ENCODE data around the gene DNAH8. TPM values are rescaled to one million over a fixed set of nuclear protein-coding genes. Genes with fewer than 3 reads are reported as not detected.

The DNAH8 gene
- total and polyA plus RNA-seq, 2 experiments from 2014 or later = 0.03 to 0.15 TPM

GRCh38 chr6:38938741-38939140 is 223.6 kb downstream of the DNAH8 start:
- no peak for TF ChIP-seq CTCF (IDR thresholded peaks at IDR 0.05; ENCODE audit: poor library complexity)
- no peak for TF ChIP-seq EZH2 (IDR thresholded peaks at IDR 0.05; ENCODE audit: borderline replicate concordance)
- TF ChIP-seq EZH2phosphoT487 (IDR thresholded peaks at IDR 0.05; ENCODE audit: low read depth, severe bottlenecking, unreplicated experiment) = no peak
- H3K4me1 ChIP-seq (ENCODE audit: insufficient read depth) = no peaks in the 10 kb centered on the region
- H3K79me2 ChIP-seq = no peaks in the 10 kb centered on the region
- H3K36me3 ChIP-seq (replicated peaks; ENCODE audit: insufficient read depth, low read depth) = no peaks in the 10 kb centered on the region
- no peaks in the 10 kb centered on the region for H4K20me1 ChIP-seq (ENCODE audit: insufficient read depth, poor library complexity, severe bottlenecking)
- no peak overlapping the region for H2AFZ ChIP-seq
- no peak for DNase-seq (ENCODE audit: low spot score)
- no peak overlapping the region for H3K27ac ChIP-seq
- H3K9me2 ChIP-seq (replicated peaks; ENCODE audit: insufficient read depth) = no peaks in the 10 kb centered on the region
- WGBS (ENCODE audit: low lambda C conversion rate, missing lambda C conversion rate) = 97% methylated on average over 3 of the region's 3 CpGs
- H3K9me3 ChIP-seq (ENCODE audit: low read depth) = no peaks in the 10 kb centered on the region
- no peak overlapping the region for H3K4me3 ChIP-seq
- H3K27me3 ChIP-seq = peaks cover 7% of the 10 kb centered on the region
- no peak overlapping the region for H3K4me2 ChIP-seq

GRCh38 chr6:38942442-38942841 is 227.3 kb downstream of the DNAH8 start:
- no peaks in the 10 kb centered on the region for H3K4me1 ChIP-seq (ENCODE audit: insufficient read depth)
- no peak overlapping the region for H3K4me3 ChIP-seq
- peaks cover 7% of the 10 kb centered on the region for H3K27me3 ChIP-seq
- no peak overlapping the region for H3K27ac ChIP-seq
- H3K9me3 ChIP-seq (ENCODE audit: low read depth) = no peaks in the 10 kb centered on the region
- DNase-seq (ENCODE audit: low spot score) = no peak
- H3K79me2 ChIP-seq = no peaks in the 10 kb centered on the region
- H2AFZ ChIP-seq = no peak overlapping the region
- no peaks in the 10 kb centered on the region for H3K9me2 ChIP-seq (replicated peaks; ENCODE audit: insufficient read depth)
- H3K36me3 ChIP-seq (replicated peaks; ENCODE audit: insufficient read depth, low read depth) = no peaks in the 10 kb centered on the region
- TF ChIP-seq EZH2 (IDR thresholded peaks at IDR 0.05; ENCODE audit: borderline replicate concordance) = no peak
- H3K4me2 ChIP-seq = no peak overlapping the region
- WGBS (ENCODE audit: low lambda C conversion rate, missing lambda C conversion rate) = 89% methylated on average over 4 of the region's 4 CpGs
- no peaks in the 10 kb centered on the region for H4K20me1 ChIP-seq (ENCODE audit: insufficient read depth, poor library complexity, severe bottlenecking)

DNA sequence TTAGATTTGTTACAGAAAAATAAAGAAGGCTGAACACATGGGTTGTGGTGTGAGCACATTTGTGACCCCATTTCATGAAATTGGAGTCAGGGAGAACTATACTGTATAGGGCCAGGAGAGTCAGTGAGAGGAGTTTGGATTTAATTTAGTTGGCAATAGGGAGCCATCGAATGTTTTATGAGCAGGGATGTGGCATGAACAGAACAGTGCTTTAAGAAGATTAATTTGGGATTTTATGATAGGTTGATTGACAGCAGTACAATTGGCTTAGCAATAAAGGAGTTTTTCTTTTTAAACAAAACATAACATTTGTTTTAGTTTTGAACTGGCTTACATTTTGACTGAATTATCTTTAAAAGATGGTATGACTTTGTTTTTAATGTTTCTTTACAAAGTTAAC is 227.9 kb downstream of the DNAH8 start:
- H3K36me3 ChIP-seq (replicated peaks; ENCODE audit: insufficient read depth, low read depth) = no peaks in the 10 kb centered on the region
- no peak overlapping the region for H2AFZ ChIP-seq
- H3K9me2 ChIP-seq (replicated peaks; ENCODE audit: insufficient read depth) = no peaks in the 10 kb centered on the region
- no peaks in the 10 kb centered on the region for H3K9me3 ChIP-seq (ENCODE audit: low read depth)
- no peaks in the 10 kb centered on the region for H4K20me1 ChIP-seq (ENCODE audit: insufficient read depth, poor library complexity, severe bottlenecking)
- DNase-seq (ENCODE audit: low spot score) = no peak
- H3K4me1 ChIP-seq (ENCODE audit: insufficient read depth) = no peaks in the 10 kb centered on the region
- H3K4me2 ChIP-seq = no peak overlapping the region
- 76% methylated on average over 1 of the region's 1 CpG for WGBS (ENCODE audit: low lambda C conversion rate, missing lambda C conversion rate)
- TF ChIP-seq CTCF (IDR thresholded peaks at IDR 0.05; ENCODE audit: poor library complexity) = no peak
- TF ChIP-seq EZH2phosphoT487 (IDR thresholded peaks at IDR 0.05; ENCODE audit: low read depth, severe bottlenecking, unreplicated experiment) = no peak
- TF ChIP-seq EZH2 (IDR thresholded peaks at IDR 0.05; ENCODE audit: borderline replicate concordance) = no peak
- no peaks in the 10 kb centered on the region for H3K79me2 ChIP-seq
- no peak overlapping the region for H3K4me3 ChIP-seq
- H3K27ac ChIP-seq = no peak overlapping the region
- H3K27me3 ChIP-seq = peaks cover 7% of the 10 kb centered on the region

DNA sequence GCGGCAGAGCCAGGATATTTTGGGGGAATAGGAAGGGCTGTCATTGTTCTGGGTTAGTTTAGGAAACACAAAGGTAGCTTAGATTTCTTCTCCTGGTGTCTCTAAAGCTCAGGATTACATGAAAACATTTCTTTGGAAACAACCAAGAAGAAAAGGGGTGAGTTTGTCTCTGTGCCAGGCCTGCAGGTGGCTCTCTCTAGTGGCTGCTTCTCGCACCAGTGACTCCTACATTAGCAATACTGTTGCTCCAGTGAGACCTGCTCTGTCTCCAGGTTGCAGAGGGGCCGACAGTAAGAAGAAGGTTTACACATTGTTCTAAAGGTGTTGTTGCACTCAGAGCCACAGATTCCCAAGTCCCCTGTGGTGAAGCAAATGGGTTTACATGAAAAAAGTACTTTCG is 228.9 kb downstream of the DNAH8 start:
- H3K4me1 ChIP-seq (ENCODE audit: insufficient read depth) = no peaks in the 10 kb centered on the region
- no peaks in the 10 kb centered on the region for H3K9me3 ChIP-seq (ENCODE audit: low read depth)
- peaks cover 7% of the 10 kb centered on the region for H3K27me3 ChIP-seq
- no peak for TF ChIP-seq EZH2phosphoT487 (IDR thresholded peaks at IDR 0.05; ENCODE audit: low read depth, severe bottlenecking, unreplicated experiment)
- 81% methylated on average over 4 of the region's 4 CpGs for WGBS (ENCODE audit: low lambda C conversion rate, missing lambda C conversion rate)
- no peak for DNase-seq (ENCODE audit: low spot score)
- no peaks in the 10 kb centered on the region for H3K36me3 ChIP-seq (replicated peaks; ENCODE audit: insufficient read depth, low read depth)
- H2AFZ ChIP-seq = no peak overlapping the region
- H3K79me2 ChIP-seq = no peaks in the 10 kb centered on the region
- H3K27ac ChIP-seq = no peak overlapping the region
- H3K4me2 ChIP-seq = no peak overlapping the region
- H3K4me3 ChIP-seq = no peak overlapping the region
- H4K20me1 ChIP-seq (ENCODE audit: insufficient read depth, poor library complexity, severe bottlenecking) = no peaks in the 10 kb centered on the region
- H3K9me2 ChIP-seq (replicated peaks; ENCODE audit: insufficient read depth) = no peaks in the 10 kb centered on the region
